ENCODE measurements around the gene SPC24.

DNA sequence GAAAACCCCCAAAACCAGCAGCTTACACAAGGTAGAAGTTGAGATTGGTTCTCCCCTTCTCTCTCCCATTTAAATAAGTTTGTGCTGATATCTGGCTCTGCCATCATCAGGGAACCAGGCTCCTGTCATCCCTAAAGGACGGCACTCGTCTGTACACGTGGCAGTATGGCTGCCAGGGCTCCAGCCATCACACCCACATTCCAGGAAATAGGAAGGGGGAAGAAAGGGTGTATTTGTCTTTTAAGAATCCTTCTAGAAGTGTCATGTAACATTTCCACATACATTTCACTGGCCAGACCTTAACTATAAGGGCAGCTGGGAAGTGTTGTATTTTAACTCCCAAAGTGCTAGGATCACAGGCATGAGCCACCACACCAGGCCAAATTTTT lies 10.1 kb downstream of the SPC24 start:
- TF ChIP-seq CTCF (IDR thresholded peaks at IDR 0.05; ENCODE audit: low read length) (no peak), EZH2 (IDR thresholded peaks at IDR 0.05; ENCODE audit: borderline replicate concordance, low read length) (no peak)
